Activated T-helper 1 cell treated with Interleukin-2 at 50 U/mL for 16 hours (primary cell): ENCODE measurements around the gene C1QTNF9B.
"Not testable (repeated sequence)": the region's sequence is repeated elsewhere in the genome, so short reads cannot be mapped to it uniquely, and the experiment has no call there.

Experiments used
- DNase-seq: peaks from one replicate; pipeline ENCODE4 v3.0.0-alpha.2; 2020; ENCODE audit warnings: low read depth

C1QTNF9B gene

GRCh38 chr13:23897452-23897919 is at the start of gene C1QTNF9B:
Gene C1QTNF9B, minus strand, starts transcription at chr13:23897502.
- not testable (repeated sequence) for DNase-seq

GRCh38 chr13:23946900-23947299 is 49.6 kb upstream of the C1QTNF9B start:
- no peak for DNase-seq

- DNase-seq: no peak
These were observed 48.8 kb upstream of the C1QTNF9B start for GRCh38 chr13:23946067-23946466.

- DNase-seq: no peak
These were observed 48.3 kb upstream of the C1QTNF9B start for GRCh38 chr13:23945612-23946011.

GRCh38 chr13:23941211-23941610 is 43.9 kb upstream of the C1QTNF9B start:
- no peak for DNase-seq

- not testable (repeated sequence) for DNase-seq
These were observed 42.4 kb upstream of the C1QTNF9B start for GRCh38 chr13:23939666-23940065.

GRCh38 chr13:23934520-23934919 is 37.2 kb upstream of the C1QTNF9B start:
- no peak for DNase-seq

GRCh38 chr13:23928985-23929384 is 31.7 kb upstream of the C1QTNF9B start:
- no peak for DNase-seq

- DNase-seq: no peak
These were observed 25.7 kb upstream of the C1QTNF9B start for GRCh38 chr13:23923031-23923430.

- no peak for DNase-seq
These were observed 25.0 kb upstream of the C1QTNF9B start for GRCh38 chr13:23922005-23922932.

- DNase-seq: no peak
These were observed 24.2 kb upstream of the C1QTNF9B start for GRCh38 chr13:23921451-23921888.

GRCh38 chr13:23919006-23919405 is 21.7 kb upstream of the C1QTNF9B start:
- DNase-seq: no peak

GRCh38 chr13:23918208-23918607 is 20.9 kb upstream of the C1QTNF9B start:
- DNase-seq: no peak

- no peak for DNase-seq
These were observed 18.0 kb upstream of the C1QTNF9B start for GRCh38 chr13:23915308-23915707.

GRCh38 chr13:23912469-23912868 is 15.2 kb upstream of the C1QTNF9B start:
- DNase-seq: no peak

- no peak for DNase-seq
These were observed 12.3 kb upstream of the C1QTNF9B start for GRCh38 chr13:23909606-23910005.

- DNase-seq: no peak
These were observed 8.5 kb upstream of the C1QTNF9B start for GRCh38 chr13:23905766-23906165.

- no peak for DNase-seq
These were observed 6.6 kb upstream of the C1QTNF9B start for GRCh38 chr13:23903906-23904280.

GRCh38 chr13:23902975-23903905 is 5.9 kb upstream of the C1QTNF9B start:
- no peak for DNase-seq

- no peak for DNase-seq
These were observed 4.1 kb upstream of the C1QTNF9B start for GRCh38 chr13:23901365-23901764.

- DNase-seq: no peak
These were observed 2.3 kb upstream of the C1QTNF9B start for GRCh38 chr13:23899555-23899954.

GRCh38 chr13:23898101-23898500 is 799 bp upstream of the C1QTNF9B start:
- DNase-seq: no peak

- not testable (repeated sequence) for DNase-seq
These were observed 2.6 kb downstream of the C1QTNF9B start for GRCh38 chr13:23894746-23895145.
